Retinal pigment epithelial cell (primary cell): ENCODE data around the gene COL4A2.

Experiments
- DNase-seq: peaks from one replicate; pipeline ENCODE4 v3.0.0-alpha.2; 2010; ENCODE audit warnings: low read depth
- H3K4me3 ChIP-seq: 2 replicates; pipeline ENCODE4 v1.5.1; 2011; ENCODE audit warnings: mild to moderate bottlenecking, low read length, control low read depth, moderate library complexity
- TF ChIP-seq, protein P1 (sequence below): conservative IDR thresholded peaks from 2 replicates; pipeline ENCODE4 v1.5.1; 2011; ENCODE audit warnings: low read depth, low read length, control low read depth, inconsistent platforms

COL4A2 gene

DNA sequence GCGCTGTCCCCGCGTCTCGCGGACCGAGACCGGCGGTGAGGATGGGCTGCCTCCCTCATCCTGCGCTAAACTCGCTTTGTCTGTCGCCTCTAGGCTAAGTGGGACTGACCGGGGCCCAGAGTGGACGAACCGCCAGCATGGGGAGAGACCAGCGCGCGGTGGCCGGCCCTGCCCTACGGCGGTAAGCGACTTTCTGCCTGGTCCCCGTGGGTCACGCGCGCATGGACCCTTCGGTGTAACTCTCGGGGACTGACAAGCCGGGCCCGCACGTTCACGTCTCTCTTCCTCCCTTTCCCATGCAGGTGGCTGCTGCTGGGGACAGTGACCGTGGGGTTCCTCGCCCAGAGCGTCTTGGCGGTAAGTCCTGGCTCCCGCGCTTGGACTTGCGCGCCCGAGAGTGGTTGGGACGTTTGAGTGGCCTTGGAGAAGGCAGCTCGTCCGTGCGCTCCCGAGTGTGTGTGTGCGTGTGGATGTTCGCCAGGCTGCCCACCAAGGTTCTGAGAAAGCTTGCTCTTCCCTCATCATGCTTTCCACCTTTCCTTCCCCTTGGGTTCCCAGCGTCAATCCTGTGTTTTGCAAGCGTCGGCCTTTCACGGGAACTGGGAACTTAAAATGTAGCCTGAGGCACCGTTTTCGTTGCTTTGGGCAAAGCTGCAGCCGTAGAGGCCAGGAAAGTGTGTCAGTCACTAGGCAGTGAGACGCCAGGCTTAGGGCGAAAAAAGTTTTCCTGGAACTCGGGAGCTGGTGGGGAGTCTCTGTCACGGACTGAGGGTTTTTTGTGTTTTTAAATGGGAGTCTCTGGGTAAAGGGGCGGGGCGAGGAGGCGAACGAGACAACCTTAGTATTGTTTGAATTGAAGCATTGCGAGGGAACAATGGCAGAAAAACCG, 927 bp downstream of the COL4A2 start:
- H3K4me3 ChIP-seq: peak overlapping the region; percentile 87
- TF ChIP-seq, protein P1, sequence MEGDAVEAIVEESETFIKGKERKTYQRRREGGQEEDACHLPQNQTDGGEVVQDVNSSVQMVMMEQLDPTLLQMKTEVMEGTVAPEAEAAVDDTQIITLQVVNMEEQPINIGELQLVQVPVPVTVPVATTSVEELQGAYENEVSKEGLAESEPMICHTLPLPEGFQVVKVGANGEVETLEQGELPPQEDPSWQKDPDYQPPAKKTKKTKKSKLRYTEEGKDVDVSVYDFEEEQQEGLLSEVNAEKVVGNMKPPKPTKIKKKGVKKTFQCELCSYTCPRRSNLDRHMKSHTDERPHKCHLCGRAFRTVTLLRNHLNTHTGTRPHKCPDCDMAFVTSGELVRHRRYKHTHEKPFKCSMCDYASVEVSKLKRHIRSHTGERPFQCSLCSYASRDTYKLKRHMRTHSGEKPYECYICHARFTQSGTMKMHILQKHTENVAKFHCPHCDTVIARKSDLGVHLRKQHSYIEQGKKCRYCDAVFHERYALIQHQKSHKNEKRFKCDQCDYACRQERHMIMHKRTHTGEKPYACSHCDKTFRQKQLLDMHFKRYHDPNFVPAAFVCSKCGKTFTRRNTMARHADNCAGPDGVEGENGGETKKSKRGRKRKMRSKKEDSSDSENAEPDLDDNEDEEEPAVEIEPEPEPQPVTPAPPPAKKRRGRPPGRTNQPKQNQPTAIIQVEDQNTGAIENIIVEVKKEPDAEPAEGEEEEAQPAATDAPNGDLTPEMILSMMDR: no peak
- no peak for DNase-seq

DNA sequence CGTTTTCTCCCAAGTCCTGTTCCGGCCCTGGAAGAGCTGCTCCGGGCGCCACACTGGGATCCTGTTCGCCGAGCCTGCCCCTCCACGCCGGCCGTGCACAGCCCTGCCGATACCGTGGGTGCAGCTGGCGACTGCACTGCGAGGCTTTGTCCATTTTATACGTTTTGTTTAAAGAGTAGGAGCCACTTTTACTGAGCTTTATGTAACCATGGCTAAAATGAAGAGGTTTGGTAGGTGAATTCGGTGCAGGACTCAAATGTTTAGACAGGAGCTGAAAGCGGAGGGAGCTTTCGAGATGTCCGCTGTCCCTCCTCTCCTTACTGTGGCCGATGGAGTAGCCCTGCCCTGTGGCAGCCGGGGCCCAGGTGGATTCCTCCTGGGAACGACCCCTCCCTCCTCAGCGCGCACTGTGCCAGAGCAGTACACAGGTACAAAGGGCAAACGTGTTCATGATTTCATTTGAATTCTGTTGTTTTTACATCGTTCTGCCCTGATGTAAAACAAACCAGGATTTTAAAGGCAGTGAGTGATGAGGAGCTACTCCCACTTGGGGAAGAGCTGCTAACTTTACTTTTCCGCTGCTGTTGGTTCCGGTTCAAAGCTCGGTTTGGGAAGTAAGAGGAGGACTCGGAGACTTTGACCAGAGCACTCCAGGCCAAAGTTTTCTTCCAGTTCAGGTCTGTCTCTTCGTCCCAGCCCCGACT, 1.7 kb downstream of the COL4A2 start:
- H3K4me3 ChIP-seq: peak overlapping the region; percentile 87
- DNase-seq: no peak
- TF ChIP-seq, protein P1: no peak

DNA sequence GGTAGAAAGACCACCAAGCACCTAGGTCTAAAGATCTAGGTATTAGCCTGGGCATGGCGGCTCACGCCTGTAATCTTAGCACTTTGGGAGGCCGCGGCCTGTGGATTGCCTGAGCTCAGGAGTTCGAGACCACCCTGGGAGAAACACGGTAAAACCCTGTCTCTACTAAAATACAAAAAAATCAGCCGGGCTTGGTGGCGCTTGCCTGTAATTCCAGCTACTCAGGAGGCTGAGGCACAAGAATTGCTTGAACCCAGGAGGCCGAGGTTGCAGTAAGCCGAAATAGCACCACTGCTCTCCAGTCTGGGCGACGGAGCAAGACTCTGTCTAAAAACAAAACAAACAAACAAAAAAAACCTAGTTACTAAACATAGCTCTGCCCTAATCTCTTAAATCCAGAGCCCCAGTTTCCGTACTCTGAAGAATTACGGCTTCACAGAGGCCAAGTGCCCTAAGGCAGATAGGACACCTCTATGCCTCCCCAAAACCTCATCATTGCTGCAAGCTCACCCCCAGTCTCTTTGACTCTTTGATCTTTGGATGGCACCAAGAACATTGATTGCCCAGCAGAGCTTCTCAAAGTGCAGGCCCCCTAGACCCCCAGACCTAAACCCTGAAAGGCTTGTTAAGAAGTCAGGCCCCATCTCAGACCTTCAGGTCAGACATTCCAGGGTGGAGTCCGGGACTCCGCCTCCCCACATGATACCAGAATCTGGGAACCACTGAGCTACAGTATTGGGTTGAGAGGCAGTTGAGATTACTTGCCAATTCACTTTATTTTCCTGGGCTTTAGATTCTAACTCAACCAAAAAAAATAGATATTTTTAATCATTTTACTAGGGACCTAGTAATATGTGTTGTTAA, 2.8 kb downstream of the COL4A2 start:
- no peak overlapping the region for H3K4me3 ChIP-seq
- DNase-seq: no peak
- TF ChIP-seq, protein P1: no peak

DNA sequence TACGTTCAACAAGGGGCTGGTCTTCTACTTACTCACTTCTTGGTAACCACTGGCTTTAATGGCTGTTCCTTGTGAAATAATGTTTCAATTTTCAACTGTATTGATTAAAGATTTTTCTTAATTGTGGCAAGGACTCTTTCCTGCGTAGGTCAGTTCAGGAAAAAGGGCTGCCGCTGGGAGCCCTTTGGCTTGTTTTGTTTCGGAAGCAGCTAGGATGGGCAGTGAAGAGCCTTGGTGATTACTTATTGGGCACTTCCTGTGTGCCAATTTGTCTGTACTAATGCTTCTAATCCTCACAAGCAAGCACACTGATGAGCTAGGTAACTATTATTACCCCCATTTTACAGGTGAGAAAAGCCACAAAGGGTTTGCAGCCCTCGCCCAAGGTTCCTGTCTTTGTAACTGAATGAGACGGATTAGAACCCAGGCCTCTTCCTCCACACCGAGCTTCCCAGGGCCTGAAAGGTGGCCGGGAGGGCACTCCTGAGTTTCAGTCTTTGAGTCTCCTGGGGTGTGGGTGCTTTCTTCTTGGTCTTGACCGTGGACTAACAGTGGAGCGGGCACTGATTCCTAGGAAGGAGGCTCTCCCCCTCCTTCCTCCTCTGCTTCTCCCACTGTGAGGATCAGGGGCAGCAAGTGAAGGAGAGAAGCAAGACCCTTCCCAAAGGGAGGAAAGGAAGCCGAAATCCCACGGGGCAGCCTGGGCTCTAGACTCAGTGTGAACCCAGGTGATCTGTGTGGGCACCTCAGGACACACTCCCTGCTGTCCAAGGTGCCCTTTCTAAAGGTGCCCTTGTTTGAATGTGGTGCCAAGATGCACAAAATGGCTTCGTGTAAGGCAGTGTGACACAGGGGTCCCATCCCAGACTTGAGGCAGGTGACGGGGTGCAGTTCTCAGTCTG, 3.7 kb downstream of the COL4A2 start:
- no peak overlapping the region for H3K4me3 ChIP-seq
- no peak for DNase-seq
- TF ChIP-seq, protein P1: no peak

DNA sequence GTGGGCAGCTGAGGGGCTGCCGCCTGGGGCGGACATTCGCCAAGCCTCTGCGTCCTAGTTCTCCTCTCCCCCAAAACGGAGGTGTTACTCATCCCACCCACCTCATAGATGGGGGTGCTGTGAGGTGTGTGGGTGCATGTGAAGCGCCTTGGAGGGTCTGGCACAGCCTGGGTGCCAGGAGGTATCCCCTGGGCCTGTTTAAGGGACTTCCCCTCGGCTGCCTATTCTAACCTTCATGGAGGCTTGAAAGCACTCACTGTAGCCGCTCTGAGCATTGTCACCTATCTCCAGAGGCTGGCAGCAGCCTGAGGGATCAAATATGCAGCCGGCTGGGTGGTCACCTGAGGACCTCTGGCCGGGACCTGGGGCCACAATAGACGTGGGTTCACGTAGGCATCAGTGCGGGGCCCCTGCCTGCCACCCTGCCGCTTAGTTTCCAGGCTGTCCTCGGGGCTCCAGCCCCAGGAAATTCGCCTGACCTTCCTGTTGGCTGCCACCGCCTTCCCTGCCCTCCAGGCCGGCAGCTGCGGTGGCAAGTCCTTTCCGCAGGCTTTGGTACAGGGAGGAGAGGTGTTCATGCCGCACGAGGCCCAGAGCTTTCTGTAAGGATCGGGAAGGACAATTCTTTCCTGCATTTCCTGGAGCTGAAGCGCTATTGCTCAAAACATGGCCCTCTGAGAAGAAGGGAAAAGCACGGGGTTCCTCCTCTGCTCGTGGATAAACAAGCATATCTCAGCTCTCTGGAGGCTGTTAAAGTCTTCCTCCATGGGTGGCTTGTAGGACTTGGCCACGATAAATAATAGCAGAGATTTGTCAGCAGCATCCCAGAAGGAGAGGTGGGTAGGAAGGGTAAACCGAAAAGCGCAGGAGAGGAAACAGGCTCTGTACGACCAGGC, 4.6 kb downstream of the COL4A2 start:
- TF ChIP-seq, protein P1: no peak
- no peak for DNase-seq
- H3K4me3 ChIP-seq: no peak overlapping the region
